Epithelial cell of proximal tubule (primary cell): ENCODE measurements around the gene UBE3D. TPM values are rescaled to one million over a fixed set of nuclear protein-coding genes. Genes with fewer than 3 reads are reported as not detected.
"Not testable (repeated sequence)": the region's sequence is repeated elsewhere in the genome, so short reads cannot be mapped to it uniquely, and the experiment has no call there.

ENCODE experiments used
- DNase-seq: peaks from one replicate; pipeline ENCODE4 v3.0.0-alpha.2; 2011; ENCODE audit warnings: low read depth
- H3K4me3 ChIP-seq: 2 replicates; pipeline ENCODE4 v1.5.1; 2011; ENCODE audit warnings: low read depth, mild to moderate bottlenecking, low read length
- total RNA-seq: library from RNA; depleted of rRNA; stranded (reverse); fragments of >200 nt; gene quantifications from 2 replicates; pipeline ENCODE4 v1.2.3, GENCODE V29; 2015
- TF ChIP-seq, protein P1 (sequence below): conservative IDR thresholded peaks from 2 replicates; pipeline ENCODE4 v1.5.1; 2012; ENCODE audit warnings: low read depth, mild to moderate bottlenecking, low read length

UBE3D gene
- total RNA-seq, 1 donor from 2014 or later = 5.9 TPM

DNA sequence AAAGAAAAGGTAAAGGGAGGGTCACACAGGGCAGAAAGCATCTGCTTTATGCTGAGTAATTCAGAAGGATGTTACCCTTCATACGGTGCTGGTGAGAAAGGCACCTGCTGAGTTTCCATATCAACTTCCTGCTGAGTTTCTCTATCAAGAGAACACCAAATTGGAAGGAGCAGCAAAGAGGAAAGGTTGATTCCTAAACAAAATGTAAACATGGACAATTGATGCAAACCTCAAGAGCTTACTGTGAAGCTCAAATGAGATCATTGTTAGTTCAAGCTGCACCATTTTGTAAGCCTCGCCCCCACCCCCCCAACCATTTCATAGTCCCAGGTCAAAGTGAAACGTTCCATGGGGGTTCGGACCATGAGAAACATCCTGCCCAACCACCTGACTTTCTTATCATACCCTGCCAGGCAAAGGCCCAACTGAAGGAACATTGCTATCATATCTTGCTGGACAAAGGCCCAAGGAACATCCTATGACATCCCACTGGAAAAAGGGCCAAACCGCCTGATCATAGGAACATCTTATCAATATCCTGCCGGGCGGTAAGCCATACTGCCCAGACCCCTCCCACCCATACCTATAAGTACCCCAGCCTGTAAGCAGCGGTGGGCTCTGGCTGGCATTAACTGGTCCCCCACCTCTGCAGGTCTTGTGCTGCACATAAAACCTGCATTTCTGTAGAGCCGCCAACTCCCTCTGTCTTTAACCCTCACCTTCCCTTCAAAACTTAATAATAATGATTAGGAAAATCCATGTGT, 171.6 kb downstream of the UBE3D start:
- no peak overlapping the region for H3K4me3 ChIP-seq
- DNase-seq = no peak
- TF ChIP-seq, protein P1, sequence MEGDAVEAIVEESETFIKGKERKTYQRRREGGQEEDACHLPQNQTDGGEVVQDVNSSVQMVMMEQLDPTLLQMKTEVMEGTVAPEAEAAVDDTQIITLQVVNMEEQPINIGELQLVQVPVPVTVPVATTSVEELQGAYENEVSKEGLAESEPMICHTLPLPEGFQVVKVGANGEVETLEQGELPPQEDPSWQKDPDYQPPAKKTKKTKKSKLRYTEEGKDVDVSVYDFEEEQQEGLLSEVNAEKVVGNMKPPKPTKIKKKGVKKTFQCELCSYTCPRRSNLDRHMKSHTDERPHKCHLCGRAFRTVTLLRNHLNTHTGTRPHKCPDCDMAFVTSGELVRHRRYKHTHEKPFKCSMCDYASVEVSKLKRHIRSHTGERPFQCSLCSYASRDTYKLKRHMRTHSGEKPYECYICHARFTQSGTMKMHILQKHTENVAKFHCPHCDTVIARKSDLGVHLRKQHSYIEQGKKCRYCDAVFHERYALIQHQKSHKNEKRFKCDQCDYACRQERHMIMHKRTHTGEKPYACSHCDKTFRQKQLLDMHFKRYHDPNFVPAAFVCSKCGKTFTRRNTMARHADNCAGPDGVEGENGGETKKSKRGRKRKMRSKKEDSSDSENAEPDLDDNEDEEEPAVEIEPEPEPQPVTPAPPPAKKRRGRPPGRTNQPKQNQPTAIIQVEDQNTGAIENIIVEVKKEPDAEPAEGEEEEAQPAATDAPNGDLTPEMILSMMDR = no peak

DNA sequence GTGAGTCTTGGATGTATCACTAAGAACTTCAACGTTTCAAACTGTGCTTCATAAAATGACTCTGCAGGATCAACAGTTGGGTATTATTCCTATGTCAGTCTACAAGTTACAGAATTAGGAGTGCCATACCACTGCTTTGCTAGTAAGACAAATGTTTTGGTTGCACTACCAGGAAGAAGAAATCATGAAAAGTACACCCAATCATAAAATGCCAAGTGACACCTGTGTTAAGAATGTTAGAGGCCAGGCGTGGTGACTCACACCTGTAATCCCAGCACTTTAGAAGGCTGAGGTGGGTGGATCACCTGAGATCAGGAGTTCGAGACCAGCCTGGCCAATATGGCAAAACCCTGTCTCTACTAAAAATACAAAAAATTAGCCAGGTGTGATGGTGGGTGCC, 174.1 kb downstream of the UBE3D start:
- DNase-seq, H3K4me3 ChIP-seq: not testable (repeated sequence)

DNA sequence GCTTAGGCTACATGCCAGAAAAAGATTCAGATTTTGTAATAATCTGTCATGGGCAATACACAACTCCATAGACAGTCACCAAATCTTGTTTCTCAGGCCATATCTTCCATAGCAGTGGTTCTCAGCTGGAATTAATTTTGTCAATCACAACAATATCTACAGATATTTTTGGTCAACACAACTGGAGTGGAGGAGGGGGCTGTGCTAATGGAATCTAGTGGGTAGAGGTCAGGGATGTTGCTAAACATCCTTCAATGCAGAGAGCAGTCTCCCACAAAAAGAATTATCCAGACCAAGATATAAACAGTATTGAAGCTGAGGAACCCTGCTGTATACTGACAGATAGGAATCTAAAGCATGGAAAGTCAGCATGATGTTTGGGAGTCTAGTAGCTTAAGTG, 174.6 kb downstream of the UBE3D start:
- H3K4me3 ChIP-seq = no peak overlapping the region
- DNase-seq = no peak
- TF ChIP-seq, protein P1 = no peak

DNA sequence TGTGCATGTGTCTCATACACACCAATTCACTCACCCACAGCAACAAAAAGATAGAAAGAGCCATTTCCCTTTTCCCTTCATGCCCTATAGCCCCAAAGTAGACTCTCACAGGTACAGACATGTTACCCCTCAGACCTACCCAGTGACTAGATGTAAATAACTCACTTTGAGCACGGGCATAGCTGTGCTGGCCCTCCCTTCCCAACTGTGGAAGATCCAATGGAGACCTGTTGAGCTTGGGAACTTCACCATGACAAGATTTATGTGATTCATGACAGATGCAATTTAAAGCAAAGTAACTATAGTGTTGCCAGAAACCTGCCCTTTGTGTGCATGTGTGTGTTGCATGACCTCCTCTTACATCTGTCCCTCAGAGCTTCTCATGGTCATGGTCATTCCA, 175.4 kb downstream of the UBE3D start:
- TF ChIP-seq, protein P1 = no peak

DNA sequence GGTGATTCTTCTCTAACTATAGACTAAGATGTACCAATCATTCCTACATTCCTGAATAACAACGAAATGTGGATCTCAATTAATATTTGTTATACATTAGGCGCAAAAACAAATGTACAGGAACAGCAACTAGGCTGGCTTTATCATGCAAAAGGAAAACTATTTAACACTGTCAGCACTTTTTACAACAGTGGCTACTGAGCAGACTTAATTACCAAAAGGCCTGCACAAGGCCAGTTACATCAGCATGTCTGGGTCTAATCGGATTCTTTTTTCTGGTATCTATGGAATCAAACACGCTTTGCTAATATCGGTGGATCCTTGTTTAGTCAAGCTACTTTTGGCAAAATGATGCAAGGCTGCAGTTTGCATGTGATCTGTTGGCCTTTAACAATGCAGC, 176.5 kb downstream of the UBE3D start:
- no peak for DNase-seq
- H3K4me3 ChIP-seq = no peak overlapping the region
- TF ChIP-seq, protein P1 = no peak

More for the DNA sequence above, 175.4 kb downstream of the UBE3D start:
- no peak for DNase-seq
- H3K4me3 ChIP-seq = no peak overlapping the region

DNA sequence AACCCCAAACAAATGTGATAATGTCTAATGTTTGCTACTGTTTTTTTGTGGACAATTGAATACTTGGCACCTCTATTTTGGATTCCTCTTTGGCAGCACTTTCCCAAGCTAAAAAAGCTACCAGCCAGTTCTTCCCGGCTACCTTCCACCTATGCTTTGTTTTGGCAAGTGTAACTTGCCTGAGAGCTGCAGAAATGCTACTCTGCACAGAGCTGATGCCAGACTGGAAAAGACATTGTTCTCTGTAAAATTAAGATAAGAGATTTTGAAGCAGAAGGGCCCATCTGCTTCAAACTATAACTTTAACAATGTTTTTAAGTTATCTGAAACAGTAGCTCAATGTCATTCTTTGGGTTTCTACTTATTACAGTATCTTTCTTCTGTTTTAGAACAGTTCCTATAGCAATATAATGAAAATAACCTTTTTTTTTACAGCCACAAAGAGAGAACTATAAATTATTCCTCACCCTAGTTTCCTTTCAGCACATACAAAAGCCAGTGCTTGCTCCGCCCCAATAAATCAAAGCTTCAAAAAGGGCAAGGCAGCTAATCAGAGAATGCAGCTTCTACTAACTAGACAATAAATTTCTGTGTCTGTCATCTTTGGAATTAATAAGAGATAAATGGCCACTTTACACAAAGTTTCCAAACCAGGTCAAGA, 183.1 kb downstream of the UBE3D start:
- DNase-seq = no peak

DNA sequence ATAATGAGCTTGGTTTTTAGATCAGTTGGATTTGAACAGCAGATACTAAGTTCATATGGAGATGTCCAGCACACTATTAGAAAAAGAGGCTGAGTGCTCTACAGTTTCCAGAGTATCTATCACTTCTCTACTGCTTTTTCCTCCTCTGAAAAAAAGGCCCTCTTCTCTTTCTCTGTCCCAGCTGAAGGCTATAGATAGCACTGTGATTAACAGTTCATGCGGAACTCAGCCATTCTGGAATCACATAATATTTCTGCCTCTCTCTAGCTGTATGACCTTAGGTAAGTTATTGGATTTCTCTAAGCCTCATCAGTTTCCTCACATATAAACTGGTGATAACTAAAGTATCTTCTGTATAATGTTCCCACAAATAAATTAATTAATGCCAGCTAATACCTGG, 184.1 kb downstream of the UBE3D start:
- TF ChIP-seq, protein P1 = no peak
- DNase-seq = no peak
- no peak overlapping the region for H3K4me3 ChIP-seq

More for the DNA sequence above, 183.1 kb downstream of the UBE3D start:
- no peak overlapping the region for H3K4me3 ChIP-seq
- TF ChIP-seq, protein P1 = no peak
